ENCODE data around the gene PDX1. TPM values are rescaled to one million over a fixed set of nuclear protein-coding genes. Genes with fewer than 3 reads are reported as not detected.

Gene PDX1
- total RNA-seq (2011; cell fraction: chromatin; rRNA removed; ENCODE audit: low replicate concordance): not detected in 2 replicates
- total RNA-seq (2011; cell fraction: nucleolus; rRNA removed): not detected in 2 replicates
- not detected in 2 replicates for total RNA-seq (2011; cell fraction: nucleoplasm; rRNA removed)
- total RNA-seq (2014; rRNA removed): not detected in 2 replicates
- not detected in 2 replicates for total RNA-seq (2014; rRNA removed; fragmentation: Illumina TruSeq; extraction: Trizol)
- not detected in 2 replicates for total RNA-seq (2015; rRNA removed; fragmentation: Illumina TruSeq; extraction: Trizol)
- not detected in 2 replicates for total RNA-seq (2021)
- polyA plus RNA-seq (2011; rRNA removed): not detected in 2 replicates
- polyA plus RNA-seq (2011; cell fraction: cytosol; rRNA removed): not detected in 2 replicates
- polyA plus RNA-seq (2011; cell fraction: nucleus; rRNA removed): not detected in 2 replicates
- polyA plus RNA-seq (2012): not detected in 2 replicates
- not detected in 2 replicates for polyA plus RNA-seq (2014; fragmentation: Illumina TruSeq; extraction: Trizol)
- polyA plus RNA-seq (2014; fragmentation: Nextera tagmentation; extraction: Ambion mirVana): not detected
- not detected in 2 replicates for polyA plus RNA-seq (2014; rRNA removed)
- polyA minus RNA-seq (2011; rRNA and poly(A)+ RNA removed): not detected in 2 replicates
- not detected in 2 replicates for polyA minus RNA-seq (2011; cell fraction: cytosol; rRNA and poly(A)+ RNA removed)
- not detected in 2 replicates for polyA minus RNA-seq (2011; cell fraction: nucleus; rRNA and poly(A)+ RNA removed)
- Bru-seq, nascent RNA: not detected
- BruChase-seq, experiment 1, labeled RNA remaining after a 2-hour chase: not detected
- BruChase-seq, experiment 2, labeled RNA remaining after a 6-hour chase: not detected
- long read RNA-seq, experiment 1: 0 reads
- long read RNA-seq, experiment 2: 0 reads
- long read RNA-seq, experiment 3: 0 reads

DNA sequence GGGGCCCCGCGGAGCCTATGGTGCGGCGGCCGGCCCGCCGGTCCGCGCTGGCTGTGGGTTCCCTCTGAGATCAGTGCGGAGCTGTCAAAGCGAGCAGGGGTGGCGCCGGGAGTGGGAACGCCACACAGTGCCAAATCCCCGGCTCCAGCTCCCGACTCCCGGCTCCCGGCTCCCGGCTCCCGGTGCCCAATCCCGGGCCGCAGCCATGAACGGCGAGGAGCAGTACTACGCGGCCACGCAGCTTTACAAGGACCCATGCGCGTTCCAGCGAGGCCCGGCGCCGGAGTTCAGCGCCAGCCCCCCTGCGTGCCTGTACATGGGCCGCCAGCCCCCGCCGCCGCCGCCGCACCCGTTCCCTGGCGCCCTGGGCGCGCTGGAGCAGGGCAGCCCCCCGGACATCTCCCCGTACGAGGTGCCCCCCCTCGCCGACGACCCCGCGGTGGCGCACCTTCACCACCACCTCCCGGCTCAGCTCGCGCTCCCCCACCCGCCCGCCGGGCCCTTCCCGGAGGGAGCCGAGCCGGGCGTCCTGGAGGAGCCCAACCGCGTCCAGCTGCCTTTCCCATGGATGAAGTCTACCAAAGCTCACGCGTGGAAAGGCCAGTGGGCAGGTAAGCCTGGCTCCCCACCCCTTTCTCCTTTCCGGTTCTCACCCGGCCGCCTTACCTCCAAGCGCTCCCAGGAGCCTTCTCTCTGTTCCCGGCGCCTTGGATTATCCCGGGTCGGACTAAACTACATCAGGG is at the start of gene PDX1:
PDX1 (plus strand) TSS at position 67 of the 743 bp plus-strand sequence; CDS start at position 206, 139 bp downstream.
- no peak within 1 kb of the TSS for H3K4me2 ChIP-seq (ENCODE audit: insufficient read depth, low read length)
- WGBS (ENCODE audit: insufficient coverage, low coverage, missing lambda C conversion rate): 10% methylated on average over 23 of the region's 76 CpGs
- no TSS peak for BruUV-seq (replicated peaks)
- no peak within 1 kb of the TSS for H3K27ac ChIP-seq (ENCODE audit: extremely low read depth, low read depth, low read length)
- H3K9me1 ChIP-seq (ENCODE audit: control insufficient read depth, insufficient read depth, low read length): no peaks in the 10 kb centered on the region
- H3K36me3 ChIP-seq (ENCODE audit: control insufficient read depth, insufficient read depth, low read length): no peaks in the 10 kb centered on the region
- CTCF ChIA-PET (ENCODE audit: low intra/inter-chr PET ratio): no interaction called here
- in situ Hi-C loops (cut with MboI): no loop called here
- no peaks in the 10 kb centered on the region for H3K9me3 ChIP-seq (replicated peaks; ENCODE audit: control insufficient read depth, insufficient read depth, low read depth, low read length)
- peaks cover 0 to 9% of the 10 kb centered on the region in 2 experiments; a peak in 2 of 5 replicates for H3K4me1 ChIP-seq (replicated peaks in 1 of 2; ENCODE audit: control insufficient read depth in 2 of 2, insufficient read depth in 2 of 2, low read length in 2 of 2)
- peaks cover 11 to 62% of the 10 kb centered on the region in 2 experiments; a peak in 4 of 5 replicates for H3K27me3 ChIP-seq (ENCODE audit: control insufficient read depth in 2 of 2, insufficient read depth in 2 of 2, low read length in 2 of 2)
- POLR2A ChIA-PET: interaction anchor here (0.6 kb wide), 1 partner anchor 27 kb away, joined by 3 read pairs; no protein-coding TSS in a partner anchor
- no peak within 1 kb of the TSS for H3K9ac ChIP-seq (ENCODE audit: insufficient read depth in 1 of 2, low read depth in 2 of 2, low read length in 2 of 2)
- intact Hi-C loops (cut with micrococcal nuclease): no loop called here
- H4K20me1 ChIP-seq (replicated peaks; ENCODE audit: control insufficient read depth, insufficient read depth, low read length): no peaks in the 10 kb centered on the region
- no peak within 1 kb of the TSS for H2AFZ ChIP-seq (ENCODE audit: low read depth, low read length)
- H3K79me2 ChIP-seq (ENCODE audit: control insufficient read depth, insufficient read depth, low read length): no peaks in the 10 kb centered on the region
- FAIRE-seq: no peak
- ATAC-seq: peak; percentile 84; the same call in 1 of the 3 replicates
- TF ChIP-seq, protein P1, sequence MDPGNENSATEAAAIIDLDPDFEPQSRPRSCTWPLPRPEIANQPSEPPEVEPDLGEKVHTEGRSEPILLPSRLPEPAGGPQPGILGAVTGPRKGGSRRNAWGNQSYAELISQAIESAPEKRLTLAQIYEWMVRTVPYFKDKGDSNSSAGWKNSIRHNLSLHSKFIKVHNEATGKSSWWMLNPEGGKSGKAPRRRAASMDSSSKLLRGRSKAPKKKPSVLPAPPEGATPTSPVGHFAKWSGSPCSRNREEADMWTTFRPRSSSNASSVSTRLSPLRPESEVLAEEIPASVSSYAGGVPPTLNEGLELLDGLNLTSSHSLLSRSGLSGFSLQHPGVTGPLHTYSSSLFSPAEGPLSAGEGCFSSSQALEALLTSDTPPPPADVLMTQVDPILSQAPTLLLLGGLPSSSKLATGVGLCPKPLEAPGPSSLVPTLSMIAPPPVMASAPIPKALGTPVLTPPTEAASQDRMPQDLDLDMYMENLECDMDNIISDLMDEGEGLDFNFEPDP (CRISPR knock-in tag; IDR thresholded peaks at IDR 0.05): no peak
- TF ChIP-seq RB1 (IDR thresholded peaks at IDR 0.05; ENCODE audit: low read depth): no peak
- no peak for TF ChIP-seq NUFIP1 (IDR thresholded peaks at IDR 0.05; ENCODE audit: partially characterized antibody)
- TF ChIP-seq, protein P2, sequence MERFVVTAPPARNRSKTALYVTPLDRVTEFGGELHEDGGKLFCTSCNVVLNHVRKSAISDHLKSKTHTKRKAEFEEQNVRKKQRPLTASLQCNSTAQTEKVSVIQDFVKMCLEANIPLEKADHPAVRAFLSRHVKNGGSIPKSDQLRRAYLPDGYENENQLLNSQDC (CRISPR knock-in tag; IDR thresholded peaks at IDR 0.05): no peak
- TF ChIP-seq, protein P3, sequence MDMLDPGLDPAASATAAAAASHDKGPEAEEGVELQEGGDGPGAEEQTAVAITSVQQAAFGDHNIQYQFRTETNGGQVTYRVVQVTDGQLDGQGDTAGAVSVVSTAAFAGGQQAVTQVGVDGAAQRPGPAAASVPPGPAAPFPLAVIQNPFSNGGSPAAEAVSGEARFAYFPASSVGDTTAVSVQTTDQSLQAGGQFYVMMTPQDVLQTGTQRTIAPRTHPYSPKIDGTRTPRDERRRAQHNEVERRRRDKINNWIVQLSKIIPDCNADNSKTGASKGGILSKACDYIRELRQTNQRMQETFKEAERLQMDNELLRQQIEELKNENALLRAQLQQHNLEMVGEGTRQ (CRISPR knock-in tag; IDR thresholded peaks at IDR 0.05): peak; percentile 82; the same call in 1 of the 2 replicates
- TF ChIP-seq, protein P4, sequence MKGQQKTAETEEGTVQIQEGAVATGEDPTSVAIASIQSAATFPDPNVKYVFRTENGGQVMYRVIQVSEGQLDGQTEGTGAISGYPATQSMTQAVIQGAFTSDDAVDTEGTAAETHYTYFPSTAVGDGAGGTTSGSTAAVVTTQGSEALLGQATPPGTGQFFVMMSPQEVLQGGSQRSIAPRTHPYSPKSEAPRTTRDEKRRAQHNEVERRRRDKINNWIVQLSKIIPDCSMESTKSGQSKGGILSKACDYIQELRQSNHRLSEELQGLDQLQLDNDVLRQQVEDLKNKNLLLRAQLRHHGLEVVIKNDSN (CRISPR knock-in tag; IDR thresholded peaks at IDR 0.05): peak; percentile 51; the same call in 1 of the 2 replicates
- TF ChIP-seq RBM25 (IDR thresholded peaks at IDR 0.05; ENCODE audit: low read depth, low read length, severe bottlenecking): peak; percentile 9
- TF ChIP-seq EZH2 (IDR thresholded peaks at IDR 0.05; ENCODE audit: borderline replicate concordance, low read depth, low read length): no peak
- no peak within 1 kb of the TSS for H3K4me3 ChIP-seq
- DNase-seq (ENCODE audit: extremely low read depth in 1 of 4, low spot score in 3 of 4): peak in 1 of 4 experiments; percentile 2

Measured in K562 (cell line).